SK-MEL-5 (cell line): ENCODE results near the gene TFPT. TPM values are rescaled to one million over a fixed set of nuclear protein-coding genes. Genes with fewer than 3 reads are reported as not detected.
A peak's percentile ranks its signal among the peaks of the same experiment; 100 is the strongest.

ENCODE experiments used
- DNase-seq: peaks from one replicate; pipeline ENCODE4 v3.0.0-alpha.2; 2016; ENCODE audit warnings: low read depth, low spot score
- in situ Hi-C: cut with HindIII; loops from 2 replicates; pipeline ENCODE4 v1.10.0; 2016; ENCODE audit warnings: low sequenced_read_pairs, high pct_unique_total_duplicates, low pct_unique_long_range_greater_than_20kb
- polyA plus RNA-seq, 2 experiments: library from polyadenylated mRNA; depleted of rRNA; stranded (reverse); fragments of >200 nt; gene quantifications; 2 replicates each; pipeline ENCODE4 v1.2.3, GENCODE V29; 2015
- total RNA-seq: library from RNA; depleted of rRNA; stranded (reverse); fragments of >200 nt; shearing (Covaris generic); gene quantifications from 2 replicates; pipeline ENCODE4 v1.2.3, GENCODE V29; 2014; rRNA removed

Gene TFPT
- 33.4 and 39.5 TPM in 2 replicates for total RNA-seq
- 30.4 and 30.8 TPM in 2 replicates for polyA plus RNA-seq (2015; cell fraction: cytosol; rRNA removed)
- 3.6 and 8.6 TPM in 2 replicates for polyA plus RNA-seq (2015; cell fraction: nucleus; rRNA removed)

DNA sequence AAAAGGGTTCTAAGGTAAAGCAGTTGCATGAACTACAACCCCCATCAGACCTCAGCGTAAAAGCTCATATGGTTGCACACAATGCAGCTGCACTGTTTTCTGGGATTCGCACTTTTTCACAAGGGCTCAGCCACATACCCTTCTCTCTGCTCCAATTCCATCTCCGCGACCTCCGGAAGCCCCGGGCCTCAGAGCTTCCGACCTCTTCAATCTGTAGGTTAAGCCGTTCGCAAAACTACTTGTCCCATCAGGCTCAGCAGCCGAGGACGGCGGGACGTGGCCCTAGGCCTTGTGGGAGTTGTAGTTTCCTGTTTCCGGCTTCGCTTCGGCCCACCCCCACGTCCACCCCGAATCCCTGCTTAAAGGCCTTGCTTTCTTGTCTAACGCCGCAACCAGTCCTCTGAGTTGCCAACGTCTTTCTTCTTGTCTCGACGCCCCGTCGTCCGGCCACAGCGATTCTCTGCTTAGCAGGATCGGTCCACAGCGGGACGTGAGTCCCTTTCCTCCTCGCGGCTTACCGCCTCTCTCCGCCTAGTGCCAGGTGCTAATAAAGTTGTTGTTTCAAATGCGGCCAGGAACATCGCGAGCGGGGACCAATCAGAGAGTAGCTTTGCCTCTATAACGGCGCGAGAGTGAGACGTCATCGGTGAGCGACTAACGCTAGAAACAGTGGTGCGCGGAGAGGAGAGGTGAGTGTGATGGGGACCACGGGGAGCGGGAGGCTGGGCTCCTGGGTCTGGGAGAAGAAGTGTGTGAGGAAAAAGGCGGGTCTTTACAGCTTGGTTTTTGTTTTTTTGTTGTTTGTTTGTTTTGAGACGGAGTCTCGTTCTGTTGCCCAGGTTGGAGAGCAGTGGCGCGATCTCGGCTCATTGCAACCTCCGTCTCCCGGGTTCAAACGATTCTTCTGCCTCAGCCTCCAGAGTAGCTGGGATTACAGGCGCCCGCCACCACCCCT lies at the start of gene TFPT, which contains the start of gene PRPF31:
TFPT (minus strand) TSS at position 549 of the 955 bp plus-strand sequence; CDS start at position 161, 388 bp downstream.
PRPF31 (plus strand) TSS at position 646 of the 955 bp plus-strand sequence. CDS start 2,525 bp downstream, outside the sequence.
- peak; percentile 98 for DNase-seq
- in situ Hi-C loops: no loop called here

DNA sequence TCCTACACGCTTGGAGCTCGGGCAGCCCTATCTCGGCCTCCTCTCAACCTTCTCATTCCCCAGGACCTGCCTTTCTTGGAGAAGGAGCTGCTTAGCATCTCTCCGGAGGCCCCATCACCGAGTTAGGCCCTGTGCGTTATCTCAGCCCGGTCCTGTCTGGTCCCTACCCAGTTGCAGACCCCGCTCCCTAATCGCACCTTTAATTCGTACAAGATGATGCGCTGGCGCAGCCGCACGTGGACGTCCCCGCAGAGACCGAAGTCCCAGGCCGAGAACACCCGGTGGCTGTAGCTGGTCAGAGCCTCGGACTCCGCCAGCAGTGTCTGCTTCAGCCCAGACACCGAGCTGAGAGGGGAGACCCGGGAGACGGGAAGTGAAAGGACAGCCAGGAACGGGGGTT lies 49.8 kb upstream of the TFPT start:
- DNase-seq: no peak
- in situ Hi-C loops: no loop called here

GRCh38 chr19:54164369-54165068 lies 49.1 kb upstream of the TFPT start:
- DNase-seq: peak; percentile 19
- in situ Hi-C loops: no loop called here

GRCh38 chr19:54162884-54163283 lies 47.4 kb upstream of the TFPT start:
- DNase-seq: no peak
- in situ Hi-C loops: no loop called here

DNA sequence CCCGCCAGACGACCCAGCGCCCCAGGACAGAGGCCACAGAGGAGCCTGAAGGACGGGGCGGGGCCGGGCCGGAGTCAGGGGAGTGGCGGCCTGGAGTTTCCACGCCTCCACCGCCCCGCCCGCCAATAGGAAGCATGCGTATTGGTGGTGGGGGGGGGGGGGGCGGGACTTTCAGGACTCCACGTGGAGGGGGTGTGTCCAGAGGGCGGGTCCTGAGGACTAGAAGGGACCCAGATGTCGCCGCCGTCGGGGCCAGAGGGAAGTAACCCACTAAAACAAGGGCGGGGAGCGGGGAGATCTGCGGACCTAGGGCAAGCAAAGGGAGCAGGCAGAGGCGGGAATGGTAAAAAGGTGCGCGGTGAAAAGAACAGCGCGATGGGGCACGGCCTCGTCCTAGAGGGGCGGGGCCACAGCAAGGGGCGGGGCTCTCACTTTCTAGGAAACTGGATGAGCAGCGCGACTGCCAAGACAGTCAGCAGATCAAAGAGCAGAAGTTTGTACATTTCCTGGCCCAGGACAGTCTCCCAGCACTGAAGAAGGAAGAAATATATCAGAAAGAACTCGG lies 46.9 kb upstream of the TFPT start:
- in situ Hi-C loops: no loop called here
- peak; percentile 57 for DNase-seq

DNA sequence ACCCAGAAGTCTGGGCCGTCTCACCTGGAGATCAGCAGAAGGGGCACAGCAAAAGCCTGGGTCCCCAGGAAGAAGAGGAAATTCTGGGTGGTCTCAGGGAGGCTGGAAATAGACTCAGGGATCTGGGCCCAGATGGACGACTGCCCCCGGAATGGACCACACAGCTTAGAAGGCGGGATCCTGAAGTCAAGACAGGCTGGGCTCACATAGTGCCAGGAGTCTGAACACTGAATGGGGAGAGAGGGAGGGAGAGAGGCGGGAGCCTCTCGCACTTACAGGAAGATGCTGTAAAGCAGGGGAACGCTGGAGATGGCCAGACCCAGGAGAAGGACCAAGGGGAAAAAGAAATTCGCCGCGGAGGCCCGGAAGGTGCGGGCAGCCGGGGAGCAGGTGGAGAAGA lies 45.4 kb upstream of the TFPT start:
- DNase-seq: no peak
- in situ Hi-C loops: no loop called here

- in situ Hi-C loops: no loop called here
- no peak for DNase-seq
These were observed 44.8 kb upstream of the TFPT start for GRCh38 chr19:54160182-54160811.

GRCh38 chr19:54159352-54160181 lies 44.1 kb upstream of the TFPT start, which contains the start of gene LENG1:
Gene LENG1 (minus strand): TSS chr19:54159721. CDS start chr19:54159695, 26 bp downstream.
- DNase-seq: peak; percentile 100
- in situ Hi-C loops: no loop called here

DNA sequence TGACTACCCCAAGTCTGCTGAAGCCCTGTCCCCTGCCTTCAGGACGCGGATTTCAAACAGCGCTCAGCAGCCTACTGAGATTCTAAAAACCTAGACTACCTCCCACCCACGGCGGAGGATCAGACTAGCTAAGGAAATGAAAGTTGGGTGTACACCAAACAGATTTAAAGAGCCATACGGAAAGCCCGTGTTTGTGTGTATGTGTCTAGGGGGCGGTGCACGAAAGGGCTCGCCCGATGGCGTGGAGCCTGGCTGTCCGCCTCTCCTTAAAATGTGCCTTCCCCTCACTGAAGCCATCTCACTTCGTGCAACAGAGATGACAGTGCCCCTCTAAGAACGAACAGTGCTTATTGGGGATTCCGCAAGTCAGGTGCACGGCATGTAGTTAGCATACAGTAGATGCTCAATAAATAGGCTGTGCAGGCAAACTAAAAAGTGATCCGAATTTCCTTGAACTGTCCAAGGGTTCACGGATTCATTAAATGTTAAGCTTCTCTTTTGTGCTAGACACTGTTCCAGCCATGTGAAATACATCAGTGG lies 43.4 kb upstream of the TFPT start:
- in situ Hi-C loops: no loop called here
- no peak for DNase-seq

- in situ Hi-C loops: no loop called here
- DNase-seq: no peak
These were observed 41.5 kb upstream of the TFPT start for GRCh38 chr19:54156953-54157352.

DNA sequence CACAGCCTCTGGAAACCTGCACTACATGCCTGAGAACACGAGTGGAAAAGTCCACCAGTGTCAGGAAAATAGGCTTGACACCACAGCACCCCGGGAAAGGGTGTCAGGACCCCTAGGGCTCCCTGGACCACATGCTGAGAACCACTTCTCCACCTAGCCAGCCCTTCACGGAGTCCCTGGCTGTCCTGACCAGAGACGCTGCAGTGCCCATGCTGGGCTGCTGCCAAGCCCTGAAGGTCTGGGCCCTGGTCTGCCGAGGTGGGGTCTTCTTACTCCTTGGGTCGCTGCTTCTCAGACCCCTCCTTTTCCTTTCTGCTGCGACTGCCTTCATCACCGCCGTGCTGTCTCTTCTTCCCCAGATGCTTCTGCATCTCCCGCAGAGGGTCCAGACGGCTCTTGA lies 41.0 kb upstream of the TFPT start:
- no peak for DNase-seq
- in situ Hi-C loops: no loop called here

- DNase-seq: no peak
- in situ Hi-C loops: no loop called here
These were observed 40.2 kb upstream of the TFPT start for GRCh38 chr19:54155694-54156093.

- in situ Hi-C loops: no loop called here
- DNase-seq: no peak
These were observed 39.3 kb upstream of the TFPT start for GRCh38 chr19:54154603-54155345.

DNA sequence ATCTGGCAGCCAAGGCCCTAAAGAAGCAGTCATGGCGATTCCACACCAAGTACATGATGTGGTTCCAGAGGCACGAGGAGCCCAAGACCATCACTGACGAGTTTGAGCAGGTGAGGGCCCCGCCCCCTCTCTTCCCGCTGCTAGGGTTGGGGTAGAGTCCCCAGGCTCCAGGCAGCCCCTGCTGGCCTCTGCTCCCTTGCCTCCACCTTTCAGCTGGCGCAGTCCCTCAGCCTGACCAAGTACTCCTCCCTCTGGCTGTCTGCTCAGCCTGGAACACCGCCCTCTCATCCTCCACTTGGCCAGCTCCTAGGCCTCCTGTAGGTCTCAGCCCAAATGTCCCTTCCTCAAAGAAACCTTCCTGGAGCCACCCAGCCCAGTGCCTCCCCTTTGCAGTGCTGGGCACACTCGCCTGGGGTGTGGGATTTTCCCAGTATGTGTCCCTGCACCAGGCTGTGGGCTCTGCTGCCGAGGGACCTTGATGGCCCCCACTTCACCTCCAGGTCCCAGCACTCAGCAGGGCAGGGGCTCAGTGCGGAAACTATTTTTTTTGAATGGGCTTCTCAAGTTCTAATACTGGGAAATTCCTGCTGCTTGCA lies 38.4 kb upstream of the TFPT start:
- no peak for DNase-seq
- in situ Hi-C loops: no loop called here

DNA sequence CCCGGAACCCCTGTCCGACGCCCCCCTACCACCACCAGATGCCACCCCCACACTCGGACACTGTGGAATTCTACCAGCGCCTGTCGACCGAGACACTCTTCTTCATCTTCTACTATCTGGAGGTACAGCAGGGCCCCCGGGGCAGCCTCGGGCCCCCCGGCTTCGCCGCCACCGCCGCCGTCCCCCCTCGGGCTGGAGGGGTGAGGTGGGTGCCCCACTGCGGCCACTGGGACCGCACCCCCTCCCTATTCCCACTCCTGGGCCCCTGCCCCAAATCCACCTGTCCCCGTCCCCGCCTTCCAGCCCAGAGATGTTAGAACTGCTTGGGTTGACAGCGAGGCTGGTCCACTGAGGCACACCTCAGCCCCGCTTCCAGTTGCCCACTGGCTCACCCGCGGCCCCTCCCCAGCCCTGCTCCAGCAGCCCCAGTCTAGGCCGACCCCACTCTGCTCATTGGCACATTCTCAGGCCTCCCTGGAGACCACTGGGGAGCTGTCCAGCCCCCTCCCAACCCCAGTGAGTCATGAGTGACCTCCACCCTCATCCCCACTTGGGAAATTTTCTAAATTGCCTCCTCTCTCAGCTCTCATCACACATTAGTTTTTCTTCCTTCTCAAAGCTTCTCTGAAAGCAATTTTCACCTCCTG lies 37.5 kb upstream of the TFPT start:
- in situ Hi-C loops: no loop called here
- DNase-seq: no peak
